Activated T-cell treated with anti-CD3 and anti-CD28 coated beads for 24 hours (primary cell): ENCODE measurements around the gene SEMA4C.

Experiments
- DNase-seq: peaks from one replicate; pipeline ENCODE4 v3.0.0-alpha.2; 2020; ENCODE audit warnings: low read depth

SEMA4C gene

DNA sequence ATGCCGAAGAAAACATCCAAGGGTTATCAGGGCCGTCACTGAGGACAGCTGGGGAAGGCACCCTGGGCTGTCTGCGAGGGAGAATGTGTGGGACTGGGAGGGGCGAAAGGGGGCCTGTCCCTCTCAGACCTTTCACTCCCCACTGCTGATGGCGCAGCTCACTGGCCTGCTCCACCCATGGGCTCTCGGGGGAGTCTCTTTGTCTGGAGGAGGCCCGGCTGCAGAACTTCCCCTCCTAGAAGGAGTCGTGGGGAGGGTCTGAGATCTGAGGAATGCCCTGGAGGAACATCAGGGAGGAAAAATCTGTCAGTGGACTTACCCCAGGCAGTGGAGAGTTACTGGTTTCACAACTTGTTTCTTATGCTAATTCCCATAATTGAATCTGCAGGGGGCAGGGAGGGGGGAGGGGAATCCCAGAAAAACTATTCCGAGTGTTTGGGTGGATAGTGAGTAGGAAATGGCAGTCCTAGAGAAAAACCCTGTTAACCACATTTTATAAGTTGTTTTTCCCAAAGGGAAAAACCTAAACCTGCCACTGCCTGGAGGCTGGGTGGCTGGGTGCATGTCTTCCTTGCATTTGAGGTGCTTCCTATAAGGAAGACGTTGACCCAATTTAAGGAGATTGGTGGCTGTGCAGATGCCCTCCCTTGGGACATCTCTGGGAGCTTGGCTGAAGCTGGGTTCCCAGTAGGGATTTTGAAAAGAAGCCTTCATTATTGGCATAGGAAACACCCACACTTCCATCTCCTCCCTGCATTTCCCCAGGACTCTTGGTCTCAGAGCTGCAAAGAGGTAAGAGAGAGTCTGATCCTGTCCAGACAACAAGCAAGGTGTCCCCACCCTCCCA lies 11.7 kb upstream of the SEMA4C start:
- no peak for DNase-seq

DNA sequence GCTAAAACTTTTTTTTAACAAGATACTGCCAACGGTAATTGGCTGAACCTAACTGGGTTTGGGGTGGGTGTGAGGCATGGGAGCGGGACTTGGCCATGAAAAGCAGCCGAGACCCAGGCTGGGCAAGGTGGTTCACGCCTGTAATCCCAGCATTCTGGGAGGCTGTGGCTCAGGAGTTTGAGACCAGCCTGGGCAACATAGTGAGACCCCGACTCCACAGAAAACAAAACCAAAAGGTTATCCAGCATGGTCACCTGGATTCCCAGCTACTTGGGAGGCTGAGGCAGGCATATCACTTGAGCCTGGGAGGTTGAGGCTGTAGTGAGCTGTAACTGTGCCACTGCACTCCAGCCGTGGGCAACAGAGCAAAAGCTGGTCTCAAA lies 11.0 kb upstream of the SEMA4C start:
- no peak for DNase-seq

DNA sequence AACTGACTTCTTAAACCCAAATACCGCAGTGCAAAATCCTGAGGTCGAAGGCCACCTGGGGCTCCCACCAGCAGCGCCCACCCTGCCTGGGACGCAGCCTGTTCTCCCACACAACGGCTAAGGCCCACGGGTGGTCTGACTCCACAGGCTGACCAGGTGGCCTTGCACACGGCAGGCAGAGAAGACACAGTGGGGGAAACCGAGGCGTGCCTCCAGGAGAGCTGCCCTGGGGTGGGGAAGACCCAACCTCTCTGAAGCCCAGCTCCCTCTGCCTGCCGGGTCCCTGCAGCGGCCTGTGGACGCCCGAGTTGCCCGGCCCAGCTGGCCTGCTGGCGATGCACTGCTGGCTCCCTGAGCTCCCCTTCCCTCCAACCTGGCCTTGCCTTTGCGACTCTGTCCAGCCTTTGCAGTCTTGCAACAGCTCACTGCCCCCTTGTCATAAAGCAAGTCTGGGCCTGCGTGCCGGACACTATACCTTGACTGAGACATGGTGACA lies 9.7 kb upstream of the SEMA4C start:
- DNase-seq: no peak

DNA sequence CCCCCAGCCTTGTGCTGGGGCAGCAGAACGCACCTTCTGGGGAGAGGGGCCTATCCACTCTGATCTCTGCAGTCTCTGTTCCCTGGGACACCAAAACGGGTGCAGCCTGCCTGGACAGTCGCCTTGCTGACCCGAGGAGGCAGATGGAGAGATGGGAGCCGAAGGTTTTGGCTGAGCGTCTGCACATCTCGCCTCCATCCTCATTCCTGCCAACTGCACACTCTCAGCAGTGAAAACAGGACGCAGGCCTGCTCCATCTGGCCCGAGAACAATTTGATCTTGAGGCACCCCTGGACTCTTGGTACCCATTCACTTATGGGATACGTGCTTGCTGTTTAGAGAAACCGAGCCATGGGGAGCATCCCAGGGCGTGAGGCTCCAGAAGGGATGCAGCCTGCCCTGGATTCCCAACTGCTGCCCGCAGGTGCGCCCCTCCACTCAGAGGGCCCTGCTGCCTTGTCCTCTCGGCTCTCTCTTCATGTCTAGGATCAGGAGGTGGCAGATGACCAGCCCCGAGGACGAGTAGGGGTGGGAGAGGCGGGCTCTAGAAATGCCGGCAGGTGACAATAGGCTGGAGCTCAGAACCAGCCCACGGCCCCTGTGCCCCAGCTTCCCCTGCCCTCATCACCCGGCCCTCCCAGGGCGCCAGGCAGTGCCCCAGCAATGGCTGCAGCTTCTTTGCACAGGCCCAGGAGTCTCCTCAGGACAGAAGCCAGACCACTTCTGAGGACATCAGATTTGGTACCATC lies 9.1 kb upstream of the SEMA4C start:
- DNase-seq: no peak

DNA sequence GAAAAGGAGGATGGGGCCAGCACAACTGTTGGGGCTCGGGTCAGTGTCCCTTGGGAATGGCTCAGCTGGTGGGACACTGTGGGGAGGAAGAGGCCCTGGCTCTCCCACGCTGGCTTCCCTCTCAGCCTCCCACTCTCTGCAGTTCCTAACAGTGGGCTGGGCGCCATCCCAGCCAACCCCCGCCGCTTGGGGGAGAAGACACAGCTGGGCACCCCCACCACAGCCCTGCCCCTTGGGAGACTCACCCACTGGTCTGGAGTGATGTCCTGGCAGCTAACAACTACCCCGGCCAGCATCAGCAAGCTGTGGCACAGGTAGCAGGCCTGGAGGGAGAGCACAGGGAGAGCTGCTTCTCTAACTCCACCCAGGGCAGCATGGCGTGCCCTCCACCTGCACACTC lies 8.3 kb upstream of the SEMA4C start:
- DNase-seq: no peak

DNA sequence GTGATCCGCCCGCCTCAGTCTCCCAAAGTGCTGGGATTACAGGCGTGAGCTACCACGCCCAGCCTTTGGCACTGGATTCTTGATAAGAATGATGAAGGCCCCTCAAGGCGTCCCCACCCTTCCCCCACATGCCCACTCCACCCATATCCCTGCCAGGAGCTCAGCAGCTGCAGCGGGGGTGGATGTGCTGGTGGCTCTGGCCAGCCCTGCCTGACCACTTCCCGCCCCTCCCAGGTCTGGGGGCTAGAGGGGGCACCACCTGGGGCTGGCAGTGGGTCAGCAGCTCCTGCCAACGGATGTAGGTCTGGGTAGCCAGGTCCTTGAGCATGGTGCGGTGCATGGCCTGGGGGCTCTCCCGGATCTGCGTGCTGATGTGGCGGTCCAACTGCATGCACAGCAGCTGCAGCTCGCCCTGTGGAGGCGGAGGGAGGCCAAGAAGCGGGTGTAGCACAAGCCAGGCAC lies 7.8 kb upstream of the SEMA4C start:
- no peak for DNase-seq

DNA sequence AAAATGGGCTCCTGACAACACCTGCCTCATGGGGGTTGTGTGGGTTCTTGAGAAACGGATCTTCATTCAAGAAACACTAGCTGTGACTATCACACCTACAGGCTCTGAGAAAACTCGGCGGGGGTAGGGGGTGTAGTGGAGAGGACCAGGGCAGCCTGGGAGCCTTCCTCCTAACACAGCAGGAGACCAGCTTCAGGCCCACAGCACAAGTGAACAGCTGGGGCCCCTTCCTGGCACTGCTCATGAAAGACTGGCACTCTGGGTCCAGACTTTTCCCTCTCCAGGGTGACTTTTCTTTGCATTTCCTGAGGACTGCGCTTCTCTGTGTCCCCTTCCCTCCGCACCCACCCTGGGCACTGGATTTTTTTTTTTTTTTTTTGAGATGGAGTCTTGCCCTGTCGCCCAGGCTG lies 7.2 kb upstream of the SEMA4C start:
- no peak for DNase-seq

DNA sequence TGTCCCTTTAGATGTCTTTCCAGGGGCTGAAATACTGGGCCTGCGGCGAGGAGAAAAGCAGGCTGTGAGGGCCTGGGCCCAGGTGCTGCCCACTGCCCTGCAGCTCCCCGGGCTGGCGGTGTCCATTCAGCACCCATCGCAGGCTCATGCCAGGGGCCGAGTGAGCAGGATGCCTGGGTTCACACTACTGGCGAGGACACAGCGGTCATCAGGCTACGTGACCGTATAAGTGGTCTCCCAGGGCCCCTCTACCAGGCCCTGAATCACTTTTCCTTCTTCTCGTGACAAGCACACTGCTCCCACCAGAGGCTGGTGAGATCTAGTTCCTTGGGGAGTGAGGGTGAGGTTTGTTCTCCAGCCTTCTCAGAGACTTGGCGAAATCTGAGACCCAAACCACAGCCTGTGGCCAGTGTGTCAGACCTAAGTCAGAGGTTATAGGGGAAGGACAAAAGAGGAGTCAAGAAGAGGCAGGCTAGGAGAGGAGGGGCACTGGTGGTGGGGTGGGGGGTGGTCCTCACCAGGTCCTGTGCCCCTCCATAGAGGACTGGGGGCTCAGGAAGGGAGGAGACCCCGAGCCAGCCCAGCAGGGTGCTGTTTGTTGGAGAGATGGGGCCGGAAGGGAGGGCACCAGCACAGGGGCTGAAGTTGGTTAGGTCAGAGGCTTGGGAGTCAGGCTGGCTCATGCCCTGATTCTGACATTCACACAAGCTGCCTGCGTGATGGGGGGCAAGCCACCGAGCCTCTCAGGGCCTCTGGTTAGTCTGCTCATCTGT lies 6.6 kb upstream of the SEMA4C start:
- DNase-seq: no peak

DNA sequence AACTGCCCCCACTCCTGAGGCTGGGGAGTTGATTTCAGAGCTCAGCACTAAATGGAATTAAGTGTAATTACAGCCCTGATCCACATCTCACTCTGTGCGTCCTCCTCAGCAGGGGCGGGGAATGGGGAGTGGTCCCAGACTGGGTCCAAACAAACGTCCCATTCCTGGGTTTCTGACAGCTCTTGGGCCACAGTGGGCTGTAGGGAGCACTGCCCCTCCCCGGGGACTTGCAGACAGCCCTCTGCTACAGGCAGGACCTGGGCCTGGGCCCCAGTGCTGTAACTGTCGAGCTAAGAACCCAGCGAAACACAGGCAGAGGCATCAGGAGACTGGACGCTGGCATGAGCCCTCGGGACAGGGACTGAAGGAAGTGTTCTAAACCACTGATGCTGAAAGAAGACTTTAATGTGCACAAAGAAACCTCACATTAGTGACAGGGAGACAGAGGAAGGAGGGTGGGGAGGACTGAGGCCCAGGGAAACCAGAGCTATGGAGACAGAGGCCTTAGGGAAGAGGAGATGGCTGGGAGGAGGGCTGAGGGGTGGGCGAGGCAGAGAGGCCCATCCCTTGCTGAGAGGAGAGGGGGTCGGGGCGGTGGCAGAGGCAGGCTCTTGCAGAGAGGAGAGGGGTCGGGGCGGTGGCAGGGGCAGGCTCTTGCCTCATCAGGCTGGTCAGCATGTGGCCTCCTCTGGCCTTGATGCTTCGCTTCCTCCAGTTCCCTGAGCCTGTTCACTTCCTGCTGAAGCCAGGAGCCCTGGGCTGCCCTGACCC lies 5.8 kb upstream of the SEMA4C start:
- no peak for DNase-seq

DNA sequence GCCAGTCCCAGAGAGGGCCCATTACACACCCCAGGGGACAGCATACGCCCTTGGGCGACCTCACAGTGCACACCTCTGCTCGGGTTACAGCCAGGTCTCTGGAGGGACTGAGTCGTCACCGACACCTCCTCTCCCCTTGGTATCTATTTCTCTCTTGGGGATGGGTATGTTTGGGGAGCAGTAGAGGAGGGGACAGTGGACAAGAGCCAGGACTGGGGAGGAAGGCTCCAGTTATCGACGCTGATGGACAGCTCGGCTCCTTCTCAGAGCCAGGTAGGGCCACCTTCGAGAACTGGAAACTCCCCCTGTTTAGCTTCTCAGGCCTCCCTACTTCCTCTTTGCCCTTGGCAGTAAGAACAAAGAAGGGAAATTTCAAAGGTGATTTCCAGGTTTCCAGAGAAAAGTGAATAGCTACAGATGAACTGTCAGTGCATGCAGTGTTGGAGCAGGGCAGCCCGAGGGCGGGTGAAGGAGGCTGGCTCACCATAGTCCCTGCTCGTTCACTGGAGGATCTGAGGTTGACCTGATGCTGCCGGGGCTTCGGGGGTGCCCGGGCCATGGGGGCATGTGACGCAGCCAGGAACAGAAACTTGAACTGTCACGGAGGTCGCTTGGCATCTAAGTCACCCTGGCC lies 4.4 kb upstream of the SEMA4C start:
- DNase-seq: no peak

DNA sequence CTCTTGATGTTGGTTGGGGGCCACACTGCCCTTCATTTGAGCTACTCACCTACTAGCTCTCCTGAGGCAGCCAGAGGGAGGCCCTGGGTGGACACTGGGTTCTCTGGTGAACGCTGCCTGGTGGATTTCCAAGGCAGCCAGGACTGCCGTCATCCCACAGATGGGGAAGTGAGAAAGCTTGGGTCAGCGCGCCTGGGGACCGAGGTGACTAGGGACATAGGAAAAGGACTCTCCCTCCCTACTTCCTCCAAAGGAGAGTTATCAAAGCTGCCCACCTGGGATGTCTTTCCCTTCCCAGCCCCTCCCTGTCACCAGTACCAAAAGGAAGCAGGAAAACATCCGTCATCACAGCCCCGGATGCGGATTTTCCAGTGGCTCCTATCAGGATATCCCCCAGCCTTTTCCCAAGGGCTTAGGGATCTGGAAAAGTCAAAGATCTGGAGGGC lies 3.8 kb upstream of the SEMA4C start:
- DNase-seq: no peak

DNA sequence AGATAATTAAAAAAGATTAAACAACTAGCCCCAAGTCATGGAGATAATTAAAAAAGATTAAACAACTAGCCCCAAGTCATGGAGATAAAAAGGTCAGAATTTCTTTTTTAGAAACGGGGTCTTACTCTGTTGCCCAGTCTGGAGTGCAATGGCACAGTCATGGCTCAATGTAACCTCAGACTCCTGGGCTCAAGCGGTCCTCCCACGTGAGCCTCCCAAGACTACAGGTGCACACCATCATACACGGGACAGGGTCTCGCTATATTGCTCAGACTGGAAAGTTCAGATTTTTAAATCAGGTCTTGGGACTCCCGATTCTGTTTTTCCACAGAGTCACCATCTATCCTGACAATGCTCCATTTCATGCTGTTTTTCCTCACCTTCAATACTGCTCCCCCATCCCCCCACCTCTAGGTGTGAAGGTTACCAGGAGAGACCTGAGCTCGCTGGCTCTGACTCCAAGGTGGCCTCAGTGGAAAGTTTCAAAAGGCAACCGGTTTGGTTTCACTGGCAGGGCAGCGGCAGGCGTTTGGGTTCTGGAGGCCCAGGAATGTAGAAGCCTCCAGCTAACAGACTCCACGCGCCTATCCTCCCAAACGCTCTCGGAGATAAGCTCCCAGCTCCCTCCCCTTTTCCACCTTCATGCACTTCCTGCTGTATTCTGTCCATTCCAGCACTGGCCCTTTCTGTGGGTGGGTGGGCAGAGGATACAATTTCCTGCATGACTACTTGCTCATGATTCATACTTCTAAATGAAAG lies 2.9 kb upstream of the SEMA4C start:
- DNase-seq: no peak

DNA sequence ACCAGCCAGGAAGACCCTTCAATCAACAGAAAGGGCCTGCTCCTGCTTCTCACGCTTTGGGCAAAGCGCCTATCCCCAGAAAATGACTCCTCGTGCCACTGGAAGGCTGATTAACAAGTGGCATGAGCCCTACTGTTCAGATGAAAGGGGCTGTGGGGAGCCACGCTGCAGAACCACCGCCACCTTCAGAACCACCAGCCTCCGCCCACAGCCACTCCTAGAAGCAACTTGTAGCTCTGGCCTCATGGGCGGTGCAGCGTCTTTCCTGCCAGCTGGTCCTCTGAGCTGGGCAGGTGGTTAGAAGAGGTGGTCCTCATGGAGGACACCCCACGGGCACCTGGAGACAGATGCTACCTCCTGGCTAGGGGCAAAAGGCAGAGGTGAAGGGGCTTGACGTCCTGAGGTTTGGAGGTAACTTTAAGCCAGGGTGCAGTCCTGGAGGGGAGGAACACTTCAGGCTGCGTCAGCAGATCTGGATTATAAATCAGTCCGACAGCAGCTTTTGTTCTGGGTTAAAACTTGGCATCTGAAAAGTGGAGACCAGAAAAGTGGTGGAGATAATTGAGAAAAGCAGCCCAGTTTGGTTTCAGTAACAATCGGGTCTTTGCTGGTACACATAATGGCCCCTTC lies 861 bp upstream of the SEMA4C start:
- no peak for DNase-seq

DNA sequence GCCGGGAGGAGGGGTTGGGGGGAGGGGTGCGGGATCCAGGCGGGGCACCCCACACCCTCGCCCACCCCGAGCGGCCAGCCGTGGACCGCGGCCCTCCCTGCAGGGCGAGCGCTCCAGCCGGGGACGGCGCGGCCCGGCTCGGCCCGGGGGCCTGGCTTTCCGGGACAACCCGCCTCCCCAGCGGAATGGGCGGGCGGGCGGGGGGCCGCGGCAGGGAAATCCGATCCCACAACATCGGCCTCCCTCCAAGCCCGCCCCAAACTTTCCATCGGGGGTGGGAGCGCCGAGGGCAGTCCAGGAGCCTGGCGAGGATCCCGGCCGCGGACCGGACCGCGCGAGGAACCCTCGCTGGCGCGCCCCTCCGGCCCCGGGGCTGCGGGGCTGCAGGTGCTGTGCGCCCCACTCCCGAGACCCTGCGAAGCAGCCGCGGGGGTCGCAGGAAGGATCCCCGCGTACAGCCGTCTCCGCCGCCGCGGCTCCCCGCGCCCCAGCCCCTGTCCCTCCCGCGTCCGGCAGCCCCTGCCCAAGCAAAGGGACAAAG lies 529 bp downstream of the SEMA4C start:
- no peak for DNase-seq

DNA sequence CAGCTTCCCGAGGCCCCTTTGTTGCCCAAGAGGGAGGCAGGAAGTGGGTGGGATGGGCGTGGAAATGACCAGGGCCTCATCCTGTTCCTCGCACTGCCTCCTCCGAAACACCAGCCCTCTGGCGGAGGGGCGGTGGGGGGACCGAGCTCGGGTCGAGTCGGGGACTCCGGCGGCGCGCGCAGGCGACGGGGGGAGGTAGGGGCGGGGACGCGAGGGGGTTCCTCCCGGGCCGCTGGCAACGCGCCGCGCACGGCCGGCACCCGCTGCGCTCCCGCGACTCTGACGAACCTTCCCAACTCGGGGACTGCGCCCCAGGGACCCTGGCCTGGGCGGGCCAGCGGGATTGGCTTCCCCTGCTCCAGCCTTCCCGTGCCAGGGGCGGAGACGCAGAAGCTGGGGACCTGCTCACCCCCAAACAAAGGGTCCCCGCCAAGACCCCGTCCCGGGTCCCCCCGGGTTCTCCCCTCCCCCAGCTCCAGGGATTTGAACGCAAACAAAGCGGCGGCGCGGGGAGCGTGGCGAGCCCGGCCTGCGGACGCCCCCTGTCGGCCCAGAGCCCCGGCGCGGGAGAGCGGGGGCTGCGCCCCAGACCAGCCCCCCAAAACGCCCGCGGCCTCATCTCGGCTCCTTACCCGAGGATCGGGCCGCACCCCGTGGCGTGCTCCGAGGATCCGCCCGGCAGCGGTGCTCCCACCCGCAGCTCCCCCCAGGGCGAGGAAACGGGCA lies 1.2 kb downstream of the SEMA4C start:
- DNase-seq: no peak

DNA sequence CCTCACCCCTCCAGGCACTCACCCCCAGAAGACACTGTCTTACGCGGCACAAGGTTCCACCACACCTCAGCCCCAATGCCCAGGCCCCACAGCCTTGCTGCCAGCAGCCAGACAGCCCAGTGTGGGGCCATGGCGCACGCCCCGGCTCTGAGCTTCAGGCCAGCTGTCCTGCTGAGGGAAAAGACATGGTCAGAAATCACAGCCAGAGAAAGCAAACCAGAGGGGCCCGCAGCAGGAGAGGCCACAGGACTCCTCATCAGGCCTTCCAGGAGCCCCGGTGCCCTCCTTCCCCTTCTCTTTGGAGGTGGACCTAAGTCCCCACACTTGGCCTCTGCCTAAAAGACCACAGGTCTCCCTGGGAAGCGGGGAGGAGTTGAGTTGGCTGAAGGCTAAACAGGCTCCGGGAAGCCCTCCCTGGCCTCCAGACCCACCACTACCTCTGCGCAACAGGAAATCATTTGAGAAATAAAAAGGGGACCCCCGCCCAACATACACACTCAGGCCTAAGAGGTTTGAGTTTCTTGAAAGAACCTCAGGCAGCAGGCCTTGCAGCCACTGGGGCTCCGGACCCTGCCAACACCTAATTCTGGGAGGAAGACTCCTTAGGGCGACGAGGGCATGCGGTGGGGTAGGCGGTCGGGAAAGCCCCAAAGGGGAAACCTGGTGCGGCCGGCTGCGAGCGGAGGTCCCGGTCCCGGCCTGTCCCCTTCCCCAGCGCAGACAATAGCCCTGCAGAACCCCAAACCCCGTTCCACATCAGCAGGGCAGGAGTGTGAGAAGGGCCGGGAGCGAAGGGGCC lies 1.9 kb downstream of the SEMA4C start:
- no peak for DNase-seq

DNA sequence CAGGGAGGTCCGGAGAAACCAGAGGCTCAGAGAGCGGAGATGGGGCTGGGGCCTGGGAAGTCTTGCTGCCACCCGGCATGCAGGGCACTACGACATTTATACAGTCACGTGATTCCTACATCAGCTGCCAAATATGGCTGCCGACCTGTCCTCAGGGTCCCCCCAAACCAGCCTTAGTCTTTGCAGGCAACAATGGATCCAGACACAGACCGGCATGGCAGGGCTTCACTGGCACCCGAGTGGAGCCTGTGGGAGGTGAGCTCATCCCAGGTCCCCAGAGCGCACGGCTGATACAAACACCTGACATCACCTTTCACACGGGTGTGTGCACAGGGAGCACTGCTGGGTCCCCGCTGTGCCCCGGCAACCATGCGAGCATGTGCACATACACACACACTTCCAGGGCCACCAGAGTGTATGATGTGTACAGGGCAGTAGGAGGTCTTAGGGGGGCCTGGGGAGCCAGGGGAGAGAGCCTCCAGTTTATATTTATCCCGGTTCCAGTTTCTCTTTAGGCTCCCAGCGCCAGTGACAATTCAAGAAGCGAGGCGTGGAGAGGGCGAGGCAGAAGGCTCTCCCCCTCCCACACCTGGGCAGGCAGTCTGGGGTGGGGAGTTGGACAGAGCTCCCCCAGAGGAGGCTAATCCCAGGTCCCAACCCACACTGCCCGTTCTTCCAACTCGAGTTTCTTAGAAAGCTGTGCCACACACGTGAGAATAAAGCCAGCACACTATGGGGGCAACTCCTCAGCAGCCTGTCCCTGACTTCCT lies 2.7 kb downstream of the SEMA4C start:
- no peak for DNase-seq
